NCI-H510A (cell line): ENCODE measurements around the gene TOLLIP.
"Not testable (repeated sequence)": the region's sequence is repeated elsewhere in the genome, so short reads cannot be mapped to it uniquely, and the experiment has no call there.

Experiments
- DNase-seq: peaks from one replicate; lab custom pipeline; 2025; lab: John Stamatoyannopoulos, UW

The TOLLIP gene

DNA sequence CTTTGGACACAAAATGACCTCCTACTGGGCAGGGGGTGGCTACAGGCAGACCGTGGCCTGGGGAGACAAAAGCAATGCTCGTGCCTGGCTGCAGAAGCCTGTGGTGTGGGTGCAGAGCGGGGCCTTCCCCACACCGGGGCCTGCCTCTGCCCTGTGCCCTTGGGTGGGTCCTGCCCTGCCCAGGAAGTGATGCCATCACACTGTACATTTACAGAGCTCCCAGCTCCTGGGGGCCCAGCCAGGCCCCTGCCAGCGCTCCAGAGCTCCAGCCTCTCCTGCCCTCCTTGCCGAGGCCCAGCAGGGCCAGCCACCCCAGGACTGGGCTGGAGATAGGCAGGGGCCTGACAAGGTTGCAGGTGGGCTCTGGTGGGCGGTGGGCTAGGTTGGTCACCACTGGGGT is 46.4 kb downstream of the TOLLIP start:
- no peak for DNase-seq

DNA sequence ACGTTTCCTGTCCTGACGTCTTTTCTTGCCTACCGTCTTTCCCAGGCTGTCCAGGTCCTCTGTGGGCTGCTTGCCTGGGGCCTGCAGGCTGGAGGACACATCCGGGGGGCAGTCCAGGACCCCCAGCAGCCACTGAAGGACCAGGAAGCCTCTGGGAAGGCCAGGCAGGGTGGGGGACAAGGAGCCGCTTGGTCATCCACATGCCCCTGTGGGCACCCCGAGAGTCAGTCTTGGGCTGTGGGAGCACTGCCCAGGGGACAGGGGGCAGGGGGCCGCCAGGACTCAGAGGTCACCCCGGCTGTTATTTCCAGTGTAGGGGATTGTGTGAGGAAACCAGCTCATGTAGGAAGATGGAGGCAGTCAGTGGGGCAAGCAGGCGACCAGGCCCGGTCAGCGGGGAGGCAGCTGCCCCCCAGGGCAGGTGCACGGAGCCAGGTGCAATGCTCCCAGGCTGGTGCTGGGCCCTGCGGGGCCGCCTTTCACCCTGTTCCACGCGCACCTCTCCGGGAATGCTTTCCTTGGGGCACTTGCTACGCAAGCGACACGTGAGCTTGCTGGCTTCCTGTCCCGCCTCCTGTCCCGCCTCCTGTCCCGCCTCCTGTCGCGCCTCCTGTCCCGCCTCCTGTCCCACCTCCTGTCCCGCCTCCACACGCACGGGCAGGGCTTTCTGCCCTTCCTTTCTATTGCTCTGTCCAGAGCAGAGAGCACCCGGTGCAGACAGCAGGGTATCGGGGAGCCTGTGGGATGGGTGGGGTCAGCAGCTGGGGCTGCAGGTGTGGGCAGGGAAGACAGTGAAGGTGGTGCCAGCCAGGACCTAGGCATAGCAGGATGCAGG is 47.0 kb downstream of the TOLLIP start:
- no peak for DNase-seq

DNA sequence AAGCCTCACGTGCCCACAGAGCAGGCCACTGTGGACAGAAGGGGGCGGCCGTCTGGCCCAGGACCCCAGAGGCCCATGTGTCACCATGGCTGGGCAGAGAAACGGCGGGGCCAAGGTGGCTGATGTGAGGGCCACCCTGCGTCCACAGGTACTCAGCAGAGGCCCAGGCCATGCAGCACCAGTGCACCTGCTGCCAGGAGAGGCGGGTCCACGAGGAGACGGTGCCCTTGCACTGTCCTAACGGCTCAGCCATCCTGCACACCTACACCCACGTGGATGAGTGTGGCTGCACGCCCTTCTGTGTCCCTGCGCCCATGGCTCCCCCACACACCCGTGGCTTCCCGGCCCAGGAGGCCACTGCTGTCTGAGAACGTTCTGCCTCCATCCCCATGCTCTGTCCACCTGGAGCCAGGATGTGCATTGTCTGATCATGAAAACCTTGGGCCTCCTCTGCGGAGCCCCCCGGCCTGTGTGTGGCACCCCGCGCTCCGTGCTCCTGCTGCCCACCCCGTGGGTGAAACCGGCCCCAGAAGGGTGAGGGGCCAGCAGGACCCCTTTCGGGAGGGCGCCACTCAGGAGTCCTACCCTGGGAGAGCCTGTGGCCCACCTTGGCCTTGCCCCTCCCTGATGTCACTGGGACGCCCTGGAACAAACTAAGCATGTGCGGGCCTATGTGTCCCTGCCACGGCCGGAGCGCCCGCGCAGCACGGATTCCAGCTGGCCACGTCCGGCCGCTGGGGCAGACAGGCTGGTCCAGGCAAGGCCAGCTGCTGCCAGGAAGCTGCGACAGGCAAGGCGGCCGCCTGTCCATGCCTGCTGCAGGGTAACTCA is 48.0 kb downstream of the TOLLIP start:
- DNase-seq = no peak

DNA sequence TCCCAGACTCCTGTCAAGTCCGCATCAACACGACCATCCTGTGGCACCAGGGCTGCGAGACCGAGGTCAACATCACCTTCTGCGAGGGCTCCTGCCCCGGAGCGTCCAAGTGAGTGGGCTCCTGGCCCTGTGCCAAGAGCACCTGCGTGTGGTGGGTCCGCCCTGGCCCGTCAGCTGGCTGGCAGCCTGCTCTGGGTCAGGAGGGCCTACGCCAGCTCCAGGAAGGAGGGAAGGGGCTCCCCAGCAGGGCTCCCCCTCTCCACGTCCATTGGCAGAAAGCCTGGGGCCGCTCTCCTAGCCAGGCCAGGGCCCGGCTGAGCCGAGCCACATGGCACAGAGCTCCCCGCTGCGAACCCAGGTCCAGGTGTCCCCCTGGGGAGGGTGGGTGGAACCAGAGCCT is 48.8 kb downstream of the TOLLIP start:
- DNase-seq = no peak

DNA sequence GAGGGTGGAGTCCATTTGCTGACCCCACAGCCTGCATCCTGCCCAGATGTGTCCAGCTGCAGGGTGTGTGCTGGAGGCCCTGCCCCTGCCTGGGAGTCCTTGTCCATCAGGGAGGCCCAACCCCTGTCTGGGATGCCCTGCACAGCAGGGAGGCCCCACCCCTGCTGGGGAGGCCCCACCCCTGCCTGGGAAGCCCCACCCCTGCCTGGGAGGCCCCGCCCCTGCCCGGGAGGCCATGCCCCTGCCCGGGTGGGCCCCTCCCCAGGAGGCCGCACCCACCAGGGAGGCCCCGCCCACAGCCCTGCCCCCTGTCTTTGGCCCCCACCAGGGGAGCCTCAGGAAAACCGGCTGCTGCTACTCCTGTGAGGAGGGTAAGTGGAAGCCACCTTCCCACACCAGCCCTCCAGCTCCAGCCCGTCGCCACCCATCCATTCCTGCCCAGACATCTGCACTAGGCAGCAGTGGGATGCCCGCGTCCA is 49.4 kb downstream of the TOLLIP start:
- DNase-seq = no peak

DNA sequence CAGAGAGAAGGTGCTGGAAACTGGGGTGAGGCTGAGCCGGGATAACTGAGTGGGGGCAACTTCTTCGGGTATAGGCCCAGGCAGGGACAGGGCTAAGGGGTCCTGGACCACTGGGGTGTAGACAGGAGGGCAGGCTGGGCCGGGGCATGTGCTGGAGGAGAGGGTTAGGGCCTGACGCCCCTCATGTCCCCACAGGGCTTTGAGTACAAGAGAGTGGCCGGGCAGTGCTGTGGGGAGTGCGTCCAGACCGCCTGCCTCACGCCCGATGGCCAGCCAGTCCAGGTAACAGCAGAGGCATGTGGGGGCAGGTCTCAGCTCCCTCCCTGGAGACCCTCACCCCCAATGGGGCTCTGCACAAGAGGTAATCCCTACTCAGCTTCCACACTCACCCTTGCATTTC is 49.9 kb downstream of the TOLLIP start:
- DNase-seq = no peak

DNA sequence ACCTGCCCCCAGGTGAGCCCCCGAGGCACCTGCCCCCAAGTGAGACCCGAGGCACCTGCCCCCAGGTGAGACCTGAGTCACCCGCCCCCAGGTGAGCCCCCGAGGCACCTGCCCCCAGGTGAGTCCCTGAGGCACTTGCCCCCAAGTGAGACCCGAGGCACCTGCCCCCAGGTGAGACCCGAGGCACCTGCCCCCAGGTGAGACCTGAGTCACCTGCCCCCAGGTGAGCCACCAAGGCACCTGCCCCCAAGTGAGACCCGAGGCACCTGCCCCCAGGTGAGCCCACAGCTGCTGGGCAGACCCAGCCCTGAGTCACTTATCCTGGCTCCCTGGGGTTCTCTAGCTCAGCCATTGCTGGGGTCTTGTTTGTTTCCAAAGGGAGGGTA is 50.4 kb downstream of the TOLLIP start:
- no peak for DNase-seq

DNA sequence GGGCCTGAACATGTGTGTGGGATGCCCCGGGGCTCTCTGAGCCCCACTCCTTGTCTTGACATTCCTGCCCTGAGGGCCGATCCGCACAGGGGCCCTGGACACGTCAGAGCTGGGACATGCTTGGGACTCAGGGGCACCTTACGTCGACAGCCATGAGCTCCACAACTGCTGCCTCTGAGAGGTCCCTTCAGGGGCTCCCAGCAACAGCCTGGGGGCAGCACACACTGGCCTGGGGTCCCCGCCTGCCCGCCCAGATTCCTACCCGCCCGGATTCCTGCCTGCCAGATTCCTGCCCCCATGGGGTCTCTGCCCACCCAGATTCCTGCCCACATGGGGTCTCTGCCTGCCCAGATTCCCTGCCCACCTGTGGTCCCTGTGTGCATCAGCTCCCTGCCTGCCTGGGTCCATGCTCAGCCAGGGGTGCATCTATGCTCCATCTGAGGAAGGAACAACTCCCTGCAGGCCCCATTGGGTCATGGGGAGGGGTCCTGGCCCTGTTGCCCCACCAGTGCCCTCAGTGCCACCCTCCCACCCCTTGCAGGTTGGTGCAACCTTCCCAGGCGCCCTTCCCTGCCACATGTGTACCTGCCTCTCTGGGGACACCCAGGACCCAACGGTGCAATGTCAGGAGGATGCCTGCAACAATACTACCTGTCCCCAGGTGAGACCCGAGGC is 50.9 kb downstream of the TOLLIP start:
- no peak for DNase-seq

DNA sequence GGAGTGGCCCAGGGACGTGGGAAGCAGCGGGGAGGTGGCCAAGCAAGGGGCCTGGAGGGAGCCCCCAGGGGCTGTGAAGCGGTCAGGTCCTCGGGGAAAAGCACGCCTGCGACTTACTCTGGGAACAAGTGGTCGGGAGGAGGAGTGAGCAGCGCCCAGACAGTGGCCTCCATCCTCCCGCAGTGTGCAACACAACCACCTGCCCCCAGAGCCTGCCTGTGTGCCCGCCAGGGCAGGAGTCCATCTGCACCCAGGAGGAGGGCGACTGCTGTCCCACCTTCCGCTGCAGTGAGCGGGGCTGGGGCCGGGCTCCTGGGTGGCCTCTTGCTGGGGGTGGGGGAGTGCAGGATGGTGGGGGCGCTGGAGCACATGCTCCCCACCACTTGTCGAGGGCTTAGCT is 51.5 kb downstream of the TOLLIP start:
- DNase-seq = no peak

DNA sequence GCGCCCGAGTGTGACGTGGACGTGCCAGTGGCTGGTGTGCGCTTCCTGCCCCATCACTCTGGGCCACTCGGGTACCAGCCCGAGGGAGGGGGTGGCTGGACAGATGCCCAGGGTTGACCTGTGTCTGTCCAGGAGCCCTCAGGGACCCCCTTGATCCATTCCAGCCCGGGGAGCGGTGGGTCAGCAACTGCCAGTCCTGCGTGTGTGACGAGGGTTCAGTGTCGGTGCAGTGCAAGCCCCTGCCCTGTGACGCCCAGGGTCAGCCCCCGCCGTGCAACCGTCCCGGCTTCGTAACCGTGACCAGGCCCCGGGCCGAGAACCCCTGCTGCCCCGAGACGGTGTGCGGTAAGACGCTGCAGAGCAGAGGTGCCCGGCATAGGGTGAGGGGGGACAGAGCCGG is 52.1 kb downstream of the TOLLIP start:
- no peak for DNase-seq

DNA sequence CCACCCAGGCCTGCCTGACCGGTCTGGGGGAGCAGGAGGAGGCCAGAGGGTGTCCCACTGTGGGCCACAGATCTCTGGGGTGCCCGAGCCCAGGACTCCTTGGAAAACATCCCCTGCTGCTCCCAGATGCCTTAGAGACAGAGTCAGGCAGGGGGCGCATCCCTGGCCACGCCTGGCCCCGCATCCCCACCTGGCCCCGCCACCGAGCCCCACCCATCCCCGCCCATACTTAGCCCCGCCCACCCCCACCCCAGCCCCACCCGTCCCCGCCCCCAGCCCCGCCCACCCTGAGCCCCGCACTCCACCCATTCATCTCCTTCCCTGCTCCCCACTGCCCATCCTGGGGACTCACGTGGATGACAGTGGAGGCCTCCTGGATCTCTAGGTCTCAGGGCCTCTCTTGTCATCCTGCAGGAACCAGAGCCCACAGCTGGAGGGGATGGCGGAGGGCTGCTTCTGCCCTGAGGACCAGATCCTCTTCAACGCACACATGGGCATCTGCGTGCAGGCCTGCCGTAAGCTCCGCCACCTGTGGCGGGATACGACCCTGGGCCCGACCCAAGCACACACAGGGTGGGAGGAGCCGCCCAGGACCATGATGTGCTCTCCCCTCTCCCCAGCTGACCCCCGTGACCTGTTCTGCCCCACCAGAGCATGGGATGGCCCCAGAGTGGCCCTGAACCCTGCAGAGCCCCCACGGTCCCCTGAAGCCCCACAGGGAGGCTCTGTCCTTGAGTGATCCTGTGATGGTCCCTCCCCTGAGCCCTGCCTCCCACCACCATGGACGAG is 53.0 kb downstream of the TOLLIP start:
- no peak for DNase-seq

DNA sequence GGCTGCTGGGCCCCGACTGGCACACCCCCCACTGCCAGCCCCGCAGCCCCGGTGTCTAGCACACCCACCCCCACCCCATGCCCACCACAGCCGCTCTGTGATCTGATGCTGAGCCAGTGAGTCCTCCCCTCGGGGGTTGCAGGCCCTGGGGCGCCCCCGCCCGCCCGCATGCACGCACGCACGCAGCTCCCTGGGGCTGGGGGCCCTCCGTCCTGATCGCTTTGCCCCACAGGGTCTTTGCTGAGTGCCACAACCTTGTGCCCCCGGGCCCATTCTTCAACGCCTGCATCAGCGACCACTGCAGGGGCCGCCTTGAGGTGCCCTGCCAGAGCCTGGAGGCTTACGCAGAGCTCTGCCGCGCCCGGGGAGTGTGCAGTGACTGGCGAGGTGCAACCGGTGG is 54.3 kb downstream of the TOLLIP start:
- DNase-seq = no peak

DNA sequence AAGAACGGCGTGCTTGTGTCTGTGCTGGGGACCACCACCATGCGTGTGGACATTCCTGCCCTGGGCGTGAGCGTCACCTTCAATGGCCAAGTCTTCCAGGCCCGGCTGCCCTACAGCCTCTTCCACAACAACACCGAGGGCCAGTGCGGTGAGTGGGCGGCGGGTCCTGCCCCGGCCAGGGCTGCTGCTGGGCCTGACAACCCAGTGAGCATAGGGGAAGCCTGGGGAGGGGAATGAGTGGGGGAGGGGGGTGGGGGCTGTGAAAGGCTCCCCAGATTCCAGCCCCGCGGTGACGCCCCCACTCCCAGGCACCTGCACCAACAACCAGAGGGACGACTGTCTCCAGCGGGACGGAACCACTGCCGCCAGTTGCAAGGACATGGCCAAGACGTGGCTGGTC is 54.7 kb downstream of the TOLLIP start:
- no peak for DNase-seq

DNA sequence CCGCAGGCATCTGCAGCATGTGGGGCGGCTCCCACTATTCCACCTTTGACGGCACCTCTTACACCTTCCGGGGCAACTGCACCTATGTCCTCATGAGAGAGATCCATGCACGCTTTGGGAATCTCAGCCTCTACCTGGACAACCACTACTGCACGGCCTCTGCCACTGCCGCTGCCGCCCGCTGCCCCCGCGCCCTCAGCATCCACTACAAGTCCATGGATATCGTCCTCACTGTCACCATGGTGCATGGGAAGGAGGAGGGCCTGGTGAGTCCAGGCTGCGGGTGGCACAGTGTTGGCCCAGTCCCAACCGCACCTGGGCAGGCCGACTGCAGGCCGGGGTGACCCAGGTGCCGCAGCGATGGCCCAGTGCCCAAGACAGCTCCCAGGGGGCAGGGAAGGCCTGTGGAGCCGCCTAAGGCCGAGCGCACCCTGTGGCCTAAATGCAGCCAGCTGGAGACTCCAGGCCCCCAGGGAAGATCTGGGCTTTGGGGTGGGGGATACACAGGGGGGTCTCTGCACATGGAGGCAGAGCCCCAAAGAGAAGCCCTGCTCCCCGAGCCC is 55.3 kb downstream of the TOLLIP start:
- DNase-seq = no peak

DNA sequence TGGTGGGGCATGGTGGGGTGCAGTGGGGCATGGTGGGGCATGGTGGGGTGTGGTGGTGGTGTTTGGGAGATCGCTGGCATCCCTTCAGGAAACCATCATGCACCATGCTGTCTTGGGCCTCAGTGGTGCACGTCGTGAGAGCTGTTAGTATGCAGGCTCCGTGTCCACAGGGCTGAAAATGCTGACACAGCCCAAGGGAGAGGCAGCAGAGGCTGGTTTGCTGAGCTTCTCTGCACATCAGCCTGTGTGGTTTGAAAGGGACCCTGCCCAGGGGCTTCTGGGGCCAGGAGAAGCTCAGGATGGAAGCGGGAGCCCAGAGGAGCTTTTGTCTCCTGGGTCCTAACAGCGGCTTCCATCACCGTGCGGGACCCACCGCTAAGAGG is 56.3 kb downstream of the TOLLIP start:
- no peak for DNase-seq

DNA sequence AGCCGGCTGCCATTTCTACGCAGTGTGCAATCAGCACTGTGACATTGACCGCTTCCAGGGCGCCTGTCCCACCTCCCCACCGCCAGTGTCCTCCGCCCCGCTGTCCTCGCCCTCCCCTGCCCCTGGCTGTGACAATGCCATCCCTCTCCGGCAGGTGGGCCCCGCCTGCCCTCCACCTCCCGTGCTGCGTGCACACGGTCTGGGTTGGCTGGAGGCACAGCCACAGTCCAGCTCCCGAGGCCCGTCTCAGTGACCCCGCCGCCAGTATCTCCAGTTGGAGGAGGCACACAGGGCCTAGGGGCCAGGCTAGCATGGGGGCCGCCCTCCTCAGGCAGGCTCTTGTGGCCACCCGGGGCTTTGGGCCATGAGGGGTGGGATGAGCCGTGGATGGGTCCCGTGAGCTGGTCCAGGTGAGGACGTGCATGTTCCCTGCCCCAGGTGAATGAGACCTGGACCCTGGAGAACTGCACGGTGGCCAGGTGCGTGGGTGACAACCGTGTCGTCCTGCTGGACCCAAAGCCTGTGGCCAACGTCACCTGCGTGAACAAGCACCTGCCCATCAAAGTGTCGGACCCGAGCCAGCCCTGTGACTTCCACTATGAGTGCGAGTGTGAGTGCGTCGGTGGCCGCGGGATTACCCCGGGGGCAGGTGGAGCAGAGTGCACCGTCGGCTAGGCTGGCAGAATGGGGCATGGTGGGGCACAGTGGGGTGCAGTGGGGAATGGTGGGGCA is 56.9 kb downstream of the TOLLIP start:
- no peak for DNase-seq

DNA sequence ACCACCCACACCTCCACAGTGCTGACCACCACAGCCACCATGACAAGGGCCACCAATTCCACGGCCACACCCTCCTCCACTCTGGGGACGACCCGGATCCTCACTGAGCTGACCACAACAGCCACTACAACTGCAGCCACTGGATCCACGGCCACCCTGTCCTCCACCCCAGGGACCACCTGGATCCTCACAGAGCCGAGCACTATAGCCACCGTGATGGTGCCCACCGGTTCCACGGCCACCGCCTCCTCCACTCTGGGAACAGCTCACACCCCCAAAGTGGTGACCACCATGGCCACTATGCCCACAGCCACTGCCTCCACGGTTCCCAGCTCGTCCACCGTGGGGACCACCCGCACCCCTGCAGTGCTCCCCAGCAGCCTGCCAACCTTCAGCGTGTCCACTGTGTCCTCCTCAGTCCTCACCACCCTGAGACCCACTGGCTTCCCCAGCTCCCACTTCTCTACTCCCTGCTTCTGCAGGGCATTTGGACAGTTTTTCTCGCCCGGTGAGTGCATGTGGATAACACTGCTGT is 58.1 kb downstream of the TOLLIP start:
- DNase-seq = no peak

DNA sequence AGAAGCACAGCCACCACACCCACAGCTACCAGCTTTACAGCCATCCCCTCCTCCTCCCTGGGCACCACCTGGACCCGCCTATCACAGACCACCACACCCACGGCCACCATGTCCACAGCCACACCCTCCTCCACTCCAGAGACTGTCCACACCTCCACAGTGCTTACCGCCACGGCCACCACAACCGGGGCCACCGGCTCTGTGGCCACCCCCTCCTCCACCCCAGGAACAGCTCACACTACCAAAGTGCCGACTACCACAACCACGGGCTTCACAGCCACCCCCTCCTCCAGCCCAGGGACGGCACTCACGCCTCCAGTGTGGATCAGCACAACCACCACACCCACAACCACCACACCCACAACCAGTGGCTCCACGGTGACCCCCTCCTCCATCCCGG is 59.0 kb downstream of the TOLLIP start:
- not testable (repeated sequence) for DNase-seq

DNA sequence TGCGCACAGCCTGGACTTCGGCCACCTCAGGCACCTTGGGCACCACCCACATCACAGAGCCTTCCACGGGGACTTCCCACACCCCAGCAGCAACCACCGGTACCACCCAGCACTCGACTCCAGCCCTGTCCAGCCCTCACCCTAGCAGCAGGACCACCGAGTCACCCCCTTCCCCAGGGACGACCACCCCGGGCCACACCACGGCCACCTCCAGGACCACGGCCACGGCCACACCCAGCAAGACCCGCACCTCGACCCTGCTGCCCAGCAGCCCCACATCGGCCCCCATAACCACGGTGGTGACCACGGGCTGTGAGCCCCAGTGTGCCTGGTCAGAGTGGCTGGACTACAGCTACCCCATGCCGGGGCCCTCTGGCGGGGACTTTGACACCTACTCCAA is 60.5 kb downstream of the TOLLIP start:
- not testable (repeated sequence) for DNase-seq

DNA sequence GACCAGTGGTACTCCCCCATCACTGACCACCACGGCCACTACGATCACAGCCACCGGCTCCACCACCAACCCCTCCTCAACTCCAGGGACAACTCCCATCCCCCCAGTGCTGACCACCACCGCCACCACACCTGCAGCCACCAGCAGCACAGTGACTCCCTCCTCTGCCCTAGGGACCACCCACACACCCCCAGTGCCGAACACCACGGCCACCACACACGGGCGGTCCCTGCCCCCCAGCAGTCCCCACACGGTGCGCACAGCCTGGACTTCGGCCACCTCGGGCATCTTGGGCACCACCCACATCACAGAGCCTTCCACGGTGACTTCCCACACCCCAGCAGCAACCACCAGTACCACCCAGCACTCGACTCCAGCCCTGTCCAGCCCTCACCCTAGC is 62.4 kb downstream of the TOLLIP start:
- not testable (repeated sequence) for DNase-seq

DNA sequence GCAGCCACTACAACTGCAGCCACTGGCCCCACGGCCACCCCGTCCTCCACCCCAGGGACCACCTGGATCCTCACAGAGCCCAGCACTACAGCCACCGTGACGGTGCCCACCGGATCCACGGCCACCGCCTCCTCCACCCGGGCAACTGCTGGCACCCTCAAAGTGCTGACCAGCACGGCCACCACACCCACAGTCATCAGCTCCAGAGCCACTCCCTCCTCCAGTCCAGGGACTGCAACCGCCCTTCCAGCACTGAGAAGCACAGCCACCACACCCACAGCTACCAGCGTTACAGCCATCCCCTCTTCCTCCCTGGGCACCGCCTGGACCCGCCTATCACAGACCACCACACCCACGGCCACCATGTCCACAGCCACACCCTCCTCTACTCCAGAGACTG is 63.1 kb downstream of the TOLLIP start:
- not testable (repeated sequence) for DNase-seq
